Duodenal mucosa (tissue), 2 donors: Measurements from ENCODE around the gene DNAH5.

Experiments
- H3K27ac ChIP-seq: one replicate; pipeline ENCODE4 v1.7.0; 2013; ENCODE audit warnings: low read depth, low read length
- H3K27me3 ChIP-seq, 2 donors: one replicate each; pipeline ENCODE4 v1.7.0; 2013; ENCODE audit warnings: low read length in 2 of 2, control low read depth in 1 of 2; ENCODE audit not compliant: insufficient read depth in 2 of 2, control insufficient read depth in 1 of 2
- H3K36me3 ChIP-seq, 2 donors: one replicate each; pipeline ENCODE4 v1.7.0; 2013; ENCODE audit warnings: low read length in 2 of 2, control low read depth in 1 of 2; ENCODE audit not compliant: insufficient read depth in 2 of 2, control insufficient read depth in 1 of 2
- H3K4me1 ChIP-seq, 2 donors: one replicate each; pipeline ENCODE4 v1.7.0; 2013; ENCODE audit warnings: low read length in 2 of 2, control low read depth in 1 of 2; ENCODE audit not compliant: insufficient read depth in 2 of 2, control insufficient read depth in 1 of 2
- H3K4me3 ChIP-seq, 2 donors: one replicate each; pipeline ENCODE4 v1.7.0; 2013; ENCODE audit warnings: low read length in 2 of 2, low read depth in 1 of 2
- H3K9ac ChIP-seq, 2 donors: one replicate each; pipeline ENCODE4 v1.7.0; 2013; ENCODE audit warnings: low read length in 2 of 2, low read depth in 1 of 2
- H3K9me3 ChIP-seq, 2 donors: one replicate each; pipeline ENCODE4 v1.7.0; 2013; ENCODE audit warnings: low read length in 2 of 2, control low read depth in 1 of 2; ENCODE audit not compliant: control insufficient read depth in 1 of 2

The DNAH5 gene

DNA sequence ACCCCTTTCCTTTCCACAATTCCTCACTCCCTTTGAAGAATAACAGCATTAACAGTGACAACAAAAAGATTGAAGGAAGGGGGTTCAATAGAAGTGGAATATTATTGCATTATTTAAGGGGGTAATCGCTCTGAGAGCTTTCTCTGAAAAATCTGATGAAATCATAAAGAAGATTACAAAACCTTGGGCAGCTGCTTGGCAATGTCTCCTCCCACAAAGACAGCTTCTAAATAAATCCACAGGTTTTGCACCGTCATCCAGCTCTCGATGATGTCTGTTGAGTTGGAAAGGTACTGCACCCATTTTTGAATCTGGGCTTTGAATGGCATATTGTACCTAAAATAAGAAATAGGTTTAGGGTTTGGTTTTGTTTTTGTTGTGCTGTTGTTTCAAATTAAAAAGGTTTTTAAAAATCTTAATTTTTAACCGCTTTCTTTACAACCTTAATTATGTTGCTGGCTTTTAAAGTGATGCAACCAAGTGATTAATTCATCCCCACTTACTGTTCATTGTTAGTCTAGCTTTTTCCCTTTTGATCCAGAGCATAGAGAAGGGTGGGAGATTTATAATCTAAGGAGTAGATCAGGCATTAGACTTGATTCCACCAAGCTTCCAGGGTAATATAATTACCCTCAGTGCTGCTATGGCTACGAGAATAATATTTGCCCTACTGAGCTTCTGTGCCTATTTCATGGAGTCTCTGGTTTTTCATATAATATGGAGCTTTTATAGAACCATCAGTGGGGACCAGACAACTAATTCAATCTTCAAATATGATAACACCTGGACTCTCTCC, 85.0 kb downstream of the DNAH5 start:
- no peaks in the 10 kb centered on the region for H3K4me1 ChIP-seq
- no peak overlapping the region for H3K4me3 ChIP-seq
- H3K9me3 ChIP-seq, result no peaks in the 10 kb centered on the region
- no peaks in the 10 kb centered on the region for H3K27me3 ChIP-seq
- no peak overlapping the region for H3K27ac ChIP-seq
- H3K36me3 ChIP-seq, result no peaks in the 10 kb centered on the region
- H3K9ac ChIP-seq, result no peak overlapping the region

DNA sequence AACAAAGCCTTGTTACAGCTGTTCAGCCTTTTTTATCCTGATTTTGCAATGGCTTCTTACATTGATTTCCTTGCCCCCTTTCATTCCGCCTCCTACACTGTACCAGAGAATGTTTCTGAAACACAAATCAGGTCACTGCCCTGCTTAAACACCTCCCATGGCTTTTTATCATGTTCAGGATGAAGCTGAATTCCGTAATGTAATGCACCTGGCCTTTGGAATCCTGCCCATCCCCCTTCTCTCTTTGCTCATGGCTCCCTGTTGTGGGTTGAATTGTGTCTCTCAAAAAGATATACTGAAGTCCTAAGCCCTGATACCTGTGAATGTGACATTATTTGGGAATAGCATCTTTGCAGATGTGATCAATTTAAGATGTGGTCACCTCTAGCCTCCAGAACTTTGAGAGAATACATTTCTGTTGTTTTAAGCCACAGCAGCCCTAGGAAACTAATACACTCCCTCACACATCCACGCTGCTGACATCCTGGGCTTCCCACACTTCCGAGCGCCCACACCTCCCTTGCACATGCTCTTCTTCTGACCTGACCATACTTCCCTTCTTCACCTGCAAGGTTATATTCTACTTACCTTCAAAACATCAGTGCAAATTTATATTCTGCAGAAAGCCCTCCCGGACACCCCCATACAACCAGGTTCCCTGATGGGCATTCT, 101.2 kb downstream of the DNAH5 start:
- H3K9me3 ChIP-seq, result no peaks in the 10 kb centered on the region
- H3K4me1 ChIP-seq, result no peaks in the 10 kb centered on the region
- no peaks in the 10 kb centered on the region for H3K27me3 ChIP-seq
- H3K27ac ChIP-seq, result no peak overlapping the region
- H3K9ac ChIP-seq, result no peak overlapping the region
- no peak overlapping the region for H3K4me3 ChIP-seq
- no peaks in the 10 kb centered on the region for H3K36me3 ChIP-seq

DNA sequence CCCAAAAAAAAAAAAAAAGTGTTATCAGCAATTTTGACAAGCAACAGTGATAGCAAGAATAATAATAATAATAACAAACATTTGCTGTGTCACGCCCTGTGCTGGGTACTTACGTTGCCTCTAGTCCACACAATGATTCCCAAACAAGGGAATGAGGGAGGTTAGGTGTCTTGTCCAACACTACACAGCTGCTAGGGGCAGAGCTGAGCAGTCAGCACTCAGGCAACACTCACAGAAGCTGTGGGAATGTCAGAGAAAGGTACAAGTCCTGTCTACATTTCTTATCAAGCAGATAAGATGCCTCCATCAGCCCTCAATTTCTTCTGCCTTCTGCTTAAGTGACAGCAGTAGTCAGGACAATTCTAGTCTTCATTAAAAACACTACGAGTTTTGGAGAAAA, 111.0 kb downstream of the DNAH5 start:
- no peak overlapping the region for H3K27ac ChIP-seq
- H3K9me3 ChIP-seq, result no peaks in the 10 kb centered on the region
- H3K36me3 ChIP-seq, result no peaks in the 10 kb centered on the region
- no peaks in the 10 kb centered on the region for H3K27me3 ChIP-seq
- H3K9ac ChIP-seq, result no peak overlapping the region
- no peaks in the 10 kb centered on the region for H3K4me1 ChIP-seq
- no peak overlapping the region for H3K4me3 ChIP-seq

DNA sequence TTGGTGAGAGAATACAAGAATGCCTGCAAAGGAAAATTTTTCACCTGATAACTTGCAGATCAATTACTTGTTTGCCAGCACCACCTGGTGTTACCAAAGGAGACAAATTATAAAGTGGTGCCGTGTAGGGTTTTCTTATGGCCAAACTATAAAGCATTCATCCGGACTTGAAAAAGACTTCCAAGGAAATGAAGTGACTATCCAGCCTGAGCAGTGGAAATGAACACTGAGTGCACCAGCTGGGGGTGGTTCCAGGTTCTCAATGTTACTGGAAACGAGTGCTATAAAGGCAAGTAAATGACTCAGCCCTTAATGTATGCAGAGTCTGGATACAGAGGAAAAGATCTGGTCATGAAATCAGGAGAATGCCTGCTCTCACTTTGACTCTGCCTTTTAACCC, 113.1 kb downstream of the DNAH5 start:
- Histone ChIP-seq H3K4me1 (no peaks in the 10 kb centered on the region), H3K27me3 (no peaks in the 10 kb centered on the region), H3K36me3 (no peaks in the 10 kb centered on the region), H3K27ac (no peak overlapping the region), H3K4me3 (no peak overlapping the region), H3K9ac (no peak overlapping the region), H3K9me3 (no peaks in the 10 kb centered on the region)

DNA sequence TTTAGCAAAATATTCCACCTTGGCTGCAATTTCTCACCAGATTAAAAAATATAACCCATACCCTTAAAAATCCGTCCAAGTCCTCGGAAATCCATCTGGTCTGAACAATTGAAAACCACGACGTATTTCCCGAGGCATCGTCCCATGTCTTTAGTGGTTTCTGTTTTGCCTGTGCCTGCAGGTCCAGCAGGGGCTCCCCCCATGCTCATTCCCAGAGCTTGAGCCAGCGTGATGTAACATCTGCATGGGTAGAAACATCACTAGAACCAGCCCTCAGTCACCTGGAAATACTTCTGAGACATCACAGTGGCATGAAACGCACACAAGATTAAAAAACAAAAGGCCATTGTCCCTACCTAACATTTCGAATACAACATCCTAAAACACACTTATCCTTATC, 114.0 kb downstream of the DNAH5 start:
- Histone ChIP-seq H3K4me3 (no peak overlapping the region), H3K36me3 (no peaks in the 10 kb centered on the region), H3K9me3 (no peaks in the 10 kb centered on the region), H3K9ac (no peak overlapping the region), H3K27me3 (no peaks in the 10 kb centered on the region), H3K4me1 (no peaks in the 10 kb centered on the region), H3K27ac (no peak overlapping the region)

DNA sequence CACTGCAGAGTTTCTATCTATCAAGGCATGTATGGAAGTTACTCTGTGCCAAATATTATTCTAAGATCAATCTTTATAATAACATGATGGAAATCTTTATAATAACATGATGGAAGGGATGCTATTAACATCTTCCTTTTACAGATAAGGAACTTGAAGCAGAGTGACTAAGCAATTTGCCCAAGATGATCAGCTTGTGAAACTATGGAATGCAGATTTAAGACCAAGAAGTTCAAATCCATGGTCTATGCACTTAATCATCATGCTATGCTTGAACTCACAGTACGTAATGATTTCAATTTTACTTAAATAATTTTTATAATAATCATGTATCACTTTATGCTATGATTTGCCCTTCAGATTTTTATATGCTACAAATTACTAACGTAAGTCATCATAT, 123.1 kb downstream of the DNAH5 start:
- H3K36me3 ChIP-seq, result no peaks in the 10 kb centered on the region

DNA sequence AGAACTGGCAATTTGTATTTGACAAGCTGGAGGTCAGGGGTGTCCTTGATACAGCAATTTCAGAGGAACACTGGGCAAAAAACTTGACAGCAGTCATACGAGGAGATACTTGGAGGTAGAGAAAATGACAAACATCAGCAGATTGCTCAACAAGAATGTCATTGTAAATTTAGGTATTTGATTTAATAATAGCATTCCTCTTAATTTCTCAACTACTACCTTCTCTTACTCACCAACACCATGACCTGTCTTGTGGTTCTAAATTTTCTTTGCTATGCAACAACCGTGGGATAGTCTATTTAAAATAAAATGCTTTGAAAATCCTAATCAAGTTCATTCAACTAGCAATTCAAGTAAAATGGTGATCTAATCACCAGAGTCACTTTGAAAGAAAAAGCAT, 128.4 kb downstream of the DNAH5 start:
- no peak overlapping the region for H3K9ac ChIP-seq
- H3K27me3 ChIP-seq, result no peaks in the 10 kb centered on the region
- H3K4me3 ChIP-seq, result no peak overlapping the region
- no peaks in the 10 kb centered on the region for H3K9me3 ChIP-seq
- H3K4me1 ChIP-seq, result no peaks in the 10 kb centered on the region
- no peaks in the 10 kb centered on the region for H3K36me3 ChIP-seq
- H3K27ac ChIP-seq, result no peak overlapping the region

More for the DNA sequence above, 123.1 kb downstream of the DNAH5 start:
- Histone ChIP-seq H3K4me1 (no peaks in the 10 kb centered on the region), H3K9ac (no peak overlapping the region), H3K9me3 (no peaks in the 10 kb centered on the region), H3K27ac (no peak overlapping the region), H3K4me3 (no peak overlapping the region), H3K27me3 (no peaks in the 10 kb centered on the region)

DNA sequence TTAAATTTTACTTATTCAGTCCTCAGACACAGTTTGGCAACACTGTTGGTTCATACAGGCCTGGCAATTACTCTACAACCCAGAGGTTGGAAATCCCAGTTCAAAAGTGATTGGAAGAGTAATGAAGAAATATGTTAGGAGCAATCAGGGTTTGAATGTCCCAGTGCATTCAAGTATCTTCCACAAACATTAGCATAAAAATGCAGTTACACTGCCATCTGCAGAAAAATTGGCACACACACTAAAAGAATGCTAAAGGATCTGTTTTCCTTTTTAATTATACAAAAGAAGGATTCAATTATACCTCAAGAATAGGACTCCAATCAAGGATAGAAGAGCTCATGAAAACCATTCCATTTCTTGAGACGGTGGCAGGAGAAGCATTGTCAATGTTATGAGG, 130.2 kb downstream of the DNAH5 start:
- Histone ChIP-seq H3K36me3 (no peaks in the 10 kb centered on the region), H3K9me3 (no peaks in the 10 kb centered on the region), H3K27ac (no peak overlapping the region), H3K9ac (no peak overlapping the region), H3K4me1 (no peaks in the 10 kb centered on the region), H3K4me3 (no peak overlapping the region), H3K27me3 (no peaks in the 10 kb centered on the region)

DNA sequence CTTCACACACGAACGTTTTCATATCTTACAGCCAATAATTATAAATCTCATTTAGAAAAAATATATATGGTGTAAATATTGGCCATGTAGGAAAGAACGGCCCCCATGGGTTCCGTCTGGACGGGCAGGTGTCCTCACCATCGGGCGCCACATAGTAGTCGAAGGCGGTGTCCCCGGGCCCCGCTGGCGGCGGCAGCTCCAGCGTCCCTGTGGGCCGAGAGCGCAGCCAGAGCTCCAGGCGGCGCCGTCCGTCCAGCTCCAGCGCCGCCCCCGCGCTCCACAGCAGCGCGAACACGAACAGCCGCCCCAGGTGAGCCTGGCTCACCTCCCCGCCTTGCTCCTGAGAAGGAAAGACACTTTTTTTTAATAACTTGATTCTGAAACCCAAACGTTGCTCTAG, 134.6 kb downstream of the DNAH5 start:
- no peaks in the 10 kb centered on the region for H3K4me1 ChIP-seq
- H3K9me3 ChIP-seq, result no peaks in the 10 kb centered on the region
- H3K36me3 ChIP-seq, result no peaks in the 10 kb centered on the region
- H3K9ac ChIP-seq, result no peak overlapping the region
- H3K4me3 ChIP-seq, result no peak overlapping the region
- H3K27me3 ChIP-seq, result no peaks in the 10 kb centered on the region
- H3K27ac ChIP-seq, result no peak overlapping the region

DNA sequence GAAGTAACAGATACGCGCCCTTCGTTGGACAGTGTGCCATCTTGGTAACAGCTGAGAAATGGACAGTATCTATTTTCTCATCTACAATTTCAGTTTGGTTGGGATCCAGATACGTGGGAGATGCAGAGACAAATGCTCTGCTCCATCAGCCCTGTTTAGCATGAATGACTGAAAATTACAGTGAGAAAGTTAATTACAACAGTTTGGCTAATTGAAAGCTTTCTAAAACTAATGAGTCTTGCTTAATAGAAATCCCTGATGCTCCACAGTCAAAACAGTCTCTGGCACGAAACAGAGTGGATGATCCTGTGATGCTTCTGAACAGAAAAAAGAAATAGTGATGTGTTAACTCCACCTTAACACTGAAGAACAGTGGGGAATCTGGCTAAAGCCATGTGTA, 140.2 kb downstream of the DNAH5 start:
- H3K27ac ChIP-seq, result no peak overlapping the region
- H3K9me3 ChIP-seq, result no peaks in the 10 kb centered on the region
- no peaks in the 10 kb centered on the region for H3K27me3 ChIP-seq
- no peaks in the 10 kb centered on the region for H3K4me1 ChIP-seq
- no peak overlapping the region for H3K4me3 ChIP-seq
- no peak overlapping the region for H3K9ac ChIP-seq
- no peaks in the 10 kb centered on the region for H3K36me3 ChIP-seq
